ENCODE results near the gene FAM98A. TPM values are rescaled to one million over a fixed set of nuclear protein-coding genes. Genes with fewer than 3 reads are reported as not detected.

FAM98A gene
- total and polyA plus RNA-seq, 9 of the 15 experiments (the other 6 are each of a cell fraction or from before 2014, with no cell fraction given), result 16.5 to 238 (median 44.6) TPM

- no peak for TF ChIP-seq IRF1 (CRISPR knock-in tag; IDR thresholded peaks at IDR 0.05; ENCODE audit: borderline replicate concordance)
Observed at GRCh38 chr2:33579227-33579626, 19.9 kb downstream of the FAM98A start (continued).

- Histone ChIP-seq H4K20me1 (replicated peaks; ENCODE audit: control insufficient read depth, insufficient read depth, low read length) (no peaks in the 10 kb centered on the region), H3K9ac (ENCODE audit: insufficient read depth in 1 of 2, low read depth in 2 of 2, low read length in 2 of 2) (no peak overlapping the region), H3K9me1 (ENCODE audit: control insufficient read depth, insufficient read depth, low read length) (no peaks in the 10 kb centered on the region), H3K9me3 (replicated peaks; ENCODE audit: control insufficient read depth, insufficient read depth, low read depth, low read length) (no peaks in the 10 kb centered on the region), H3K79me2 (ENCODE audit: control insufficient read depth, insufficient read depth, low read length) (no peaks in the 10 kb centered on the region), H3K4me3 (no peak overlapping the region), H3K4me2 (ENCODE audit: insufficient read depth, low read length) (no peak overlapping the region), H3K36me3 (ENCODE audit: control insufficient read depth, insufficient read depth, low read length) (peaks cover 4% of the 10 kb centered on the region; the same call in 1 of the 3 replicates), H3K27ac (ENCODE audit: extremely low read depth, low read depth, low read length) (no peak overlapping the region), H3K27me3 (ENCODE audit: control insufficient read depth in 2 of 2, insufficient read depth in 2 of 2, low read length in 2 of 2) (no peaks in the 10 kb centered on the region), H2AFZ (ENCODE audit: low read depth, low read length) (no peak overlapping the region), H3K4me1 (replicated peaks in 1 of 2; ENCODE audit: control insufficient read depth in 2 of 2, insufficient read depth in 2 of 2, low read length in 2 of 2) (no peaks in the 10 kb centered on the region)
- intact Hi-C loops (cut with micrococcal nuclease) (no loop called here), in situ Hi-C loops (cut with MboI) (loop anchor here (5.0 to 25.0 kb wide), 4 partner anchors 95 to 815 kb away; partner anchors contain the start of gene LTBP1)
- 45% methylated on average over 2 of the region's 2 CpGs for WGBS (ENCODE audit: insufficient coverage, low coverage, missing lambda C conversion rate)
- FAIRE-seq (no peak), DNase-seq (ENCODE audit: extremely low read depth in 1 of 4, low spot score in 3 of 4) (no peak), ATAC-seq (no peak)
- CTCF ChIA-PET (ENCODE audit: low intra/inter-chr PET ratio), result no interaction called here
- BruUV-seq (replicated peaks), result no TSS peak
- POLR2A ChIA-PET, result no interaction called here
- TF ChIP-seq STAG1 (CRISPR knock-in tag; IDR thresholded peaks at IDR 0.05; ENCODE audit: borderline replicate concordance), result no peak
- no peak for TF ChIP-seq ZNF232 (CRISPR knock-in tag; IDR thresholded peaks at IDR 0.05)
- TF ChIP-seq HDAC2 (IDR thresholded peaks at IDR 0.05), result no peak
- no peak for TF ChIP-seq RBM22 (IDR thresholded peaks at IDR 0.05; ENCODE audit: low read depth, low read length, poor library complexity, severe bottlenecking)
- no peak for TF ChIP-seq ZNF75A (CRISPR knock-in tag; IDR thresholded peaks at IDR 0.05)
- no peak for TF ChIP-seq PHTF2 (CRISPR knock-in tag; IDR thresholded peaks at IDR 0.05)
- TF ChIP-seq TAF15 (IDR thresholded peaks at IDR 0.05; ENCODE audit: low read depth, low read length), result no peak
- TF ChIP-seq PREB (CRISPR knock-in tag; IDR thresholded peaks at IDR 0.05), result no peak
- no peak for TF ChIP-seq MTA2 (IDR thresholded peaks at IDR 0.05; ENCODE audit: low read depth)
- TF ChIP-seq BRF1 (IDR thresholded peaks at IDR 0.05; ENCODE audit: borderline replicate concordance, extremely low read depth, insufficient read length), result no peak
- TF ChIP-seq IRF1 (CRISPR knock-in tag; IDR thresholded peaks at IDR 0.05; ENCODE audit: borderline replicate concordance), result no peak
- TF ChIP-seq ZNF3 (CRISPR knock-in tag; IDR thresholded peaks at IDR 0.05), result no peak
- TF ChIP-seq CEBPZ (IDR thresholded peaks at IDR 0.05; ENCODE audit: borderline replicate concordance, low read depth, low read length), result no peak
- no peak for TF ChIP-seq PHF8 (IDR thresholded peaks at IDR 0.05; ENCODE audit: borderline replicate concordance, low read length)
- TF ChIP-seq FOXP1 (CRISPR knock-in tag; IDR thresholded peaks at IDR 0.05), result no peak
- TF ChIP-seq PCBP1 (IDR thresholded peaks at IDR 0.05; ENCODE audit: low read depth, low read length, poor library complexity, severe bottlenecking), result no peak
Observed at GRCh38 chr2:33577668-33578067, 21.4 kb downstream of the FAM98A start.
